ENCODE measurements around the gene PCDHGA1.
A peak's percentile ranks its signal among the peaks of the same experiment; 100 is the strongest.
"Not testable (repeated sequence)": the region's sequence is repeated elsewhere in the genome, so short reads cannot be mapped to it uniquely, and the experiment has no call there.

Gene PCDHGA1

DNA sequence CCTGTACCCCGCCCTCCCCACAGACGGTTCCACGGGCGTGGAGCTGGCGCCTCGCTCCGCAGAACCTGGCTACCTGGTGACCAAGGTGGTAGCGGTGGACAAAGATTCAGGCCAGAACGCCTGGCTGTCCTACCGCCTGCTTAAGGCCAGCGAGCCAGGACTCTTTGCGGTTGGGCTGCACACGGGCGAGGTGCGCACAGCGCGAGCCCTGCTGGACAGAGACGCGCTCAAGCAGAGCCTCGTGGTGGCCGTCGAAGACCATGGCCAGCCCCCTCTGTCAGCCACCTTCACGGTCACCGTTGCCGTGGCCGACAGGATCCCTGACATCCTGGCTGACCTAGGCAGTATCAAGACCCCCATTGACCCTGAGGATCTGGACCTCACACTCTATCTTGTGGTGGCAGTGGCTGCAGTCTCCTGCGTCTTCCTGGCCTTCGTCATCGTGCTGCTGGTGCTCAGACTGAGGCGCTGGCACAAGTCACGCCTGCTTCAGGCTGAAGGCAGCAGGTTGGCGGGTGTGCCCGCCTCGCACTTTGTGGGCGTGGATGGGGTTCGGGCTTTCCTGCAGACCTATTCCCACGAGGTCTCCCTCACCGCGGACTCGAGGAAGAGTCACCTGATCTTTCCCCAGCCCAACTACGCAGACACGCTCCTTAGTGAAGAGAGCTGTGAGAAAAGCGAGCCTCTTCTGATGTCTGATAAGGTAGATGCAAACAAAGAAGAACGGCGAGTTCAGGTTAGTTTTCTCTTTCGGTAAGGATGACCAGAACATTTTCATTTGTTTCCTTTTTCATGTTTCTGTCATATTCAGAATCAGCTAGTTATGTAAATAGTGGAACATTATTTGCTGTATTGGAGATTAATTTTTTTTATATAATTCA, 35.9 kb downstream of the PCDHGA1 start:
- Histone ChIP-seq H3K4me3 (ENCODE audit: low read length) (no peak overlapping the region), H3K4me1 (ENCODE audit: control insufficient read depth, insufficient read depth, low read length) (peaks cover 4% of the 10 kb centered on the region), H3K36me3 (ENCODE audit: control insufficient read depth, insufficient read depth, low read length, severe bottlenecking) (no peaks in the 10 kb centered on the region), H3K9ac (ENCODE audit: low read length) (no peak overlapping the region), H3K27me3 (replicated peaks; ENCODE audit: control insufficient read depth, insufficient read depth, low read length) (peaks cover 22% of the 10 kb centered on the region), H3K9me3 (ENCODE audit: control insufficient read depth, low read length) (peaks cover 70% of the 10 kb centered on the region)
- no peak for DNase-seq (ENCODE audit: low read depth)

DNA sequence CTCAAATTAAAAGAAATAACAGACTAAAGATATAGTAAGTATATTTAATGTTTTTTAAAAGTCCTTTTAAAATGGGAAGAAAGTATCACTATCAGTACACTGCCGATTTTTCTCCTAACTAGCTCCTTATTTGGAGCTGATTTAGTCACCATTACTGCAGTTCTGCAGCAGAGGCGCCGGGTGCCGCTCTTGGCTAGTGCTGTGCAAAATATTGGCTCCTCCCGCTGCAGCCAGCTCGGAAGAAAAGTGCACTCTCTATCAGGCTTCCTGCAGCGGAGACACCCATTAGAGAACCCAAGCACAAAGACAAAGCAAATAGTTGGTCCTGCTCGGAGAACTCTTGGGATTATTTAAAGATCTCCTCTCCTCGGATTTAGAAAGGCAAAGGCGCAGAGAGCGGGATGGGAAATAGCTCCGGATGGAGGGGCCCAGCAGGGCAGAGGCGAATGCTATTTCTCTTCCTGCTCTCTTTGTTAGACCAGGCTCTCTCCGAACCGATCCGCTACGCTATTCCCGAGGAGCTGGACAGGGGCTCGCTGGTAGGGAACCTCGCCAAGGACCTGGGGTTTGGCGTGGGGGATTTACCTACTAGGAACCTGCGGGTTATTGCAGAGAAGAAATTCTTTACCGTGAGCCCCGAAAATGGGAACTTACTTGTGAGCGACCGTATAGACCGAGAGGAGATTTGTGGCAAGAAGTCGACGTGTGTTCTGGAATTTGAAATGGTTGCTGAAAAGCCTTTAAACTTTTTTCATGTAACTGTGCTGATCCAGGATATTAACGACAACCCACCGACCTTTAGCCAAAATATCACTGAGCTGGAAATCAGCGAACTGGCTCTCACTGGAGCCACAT, 39.9 kb downstream of the PCDHGA1 start, which contains the start of gene PCDHGB3:
TSS of gene PCDHGB3 (plus strand) at position 249 of the 855 bp plus-strand sequence. CDS start at position 402, 153 bp downstream.
- Histone ChIP-seq H3K27me3 (replicated peaks; ENCODE audit: control insufficient read depth, insufficient read depth, low read length) (peaks cover 21% of the 10 kb centered on the region), H3K4me3 (ENCODE audit: low read length) (peak within 1 kb of the TSS; percentile 80), H3K36me3 (ENCODE audit: control insufficient read depth, insufficient read depth, low read length, severe bottlenecking) (no peaks in the 10 kb centered on the region), H3K4me1 (ENCODE audit: control insufficient read depth, insufficient read depth, low read length) (peaks cover 4% of the 10 kb centered on the region), H3K9ac (ENCODE audit: low read length) (peak within 1 kb of the TSS; percentile 73), H3K9me3 (ENCODE audit: control insufficient read depth, low read length) (peaks cover 69% of the 10 kb centered on the region)
- DNase-seq (ENCODE audit: low read depth) = peak; percentile 19

- no peak for DNase-seq (ENCODE audit: low read depth)
- Histone ChIP-seq H3K9me3 (ENCODE audit: control insufficient read depth, low read length) (peaks cover 61% of the 10 kb centered on the region), H3K4me1 (ENCODE audit: control insufficient read depth, insufficient read depth, low read length) (peaks cover 4% of the 10 kb centered on the region), H3K9ac (ENCODE audit: low read length) (no peak overlapping the region), H3K36me3 (ENCODE audit: control insufficient read depth, insufficient read depth, low read length, severe bottlenecking) (no peaks in the 10 kb centered on the region), H3K27me3 (replicated peaks; ENCODE audit: control insufficient read depth, insufficient read depth, low read length) (peaks cover 11% of the 10 kb centered on the region), H3K4me3 (ENCODE audit: low read length) (peak overlapping the region; percentile 16)
These were observed 41.5 kb downstream of the PCDHGA1 start for GRCh38 chr5:141371572-141372475.

- Histone ChIP-seq H3K9ac (ENCODE audit: low read length) (peak within 1 kb of the TSS; percentile 30), H3K4me1 (ENCODE audit: control insufficient read depth, insufficient read depth, low read length) (peaks cover 4% of the 10 kb centered on the region), H3K4me3 (ENCODE audit: low read length) (peak within 1 kb of the TSS; percentile 76), H3K27me3 (replicated peaks; ENCODE audit: control insufficient read depth, insufficient read depth, low read length) (peaks cover 11% of the 10 kb centered on the region), H3K9me3 (ENCODE audit: control insufficient read depth, low read length) (peaks cover 57% of the 10 kb centered on the region), H3K36me3 (ENCODE audit: control insufficient read depth, insufficient read depth, low read length, severe bottlenecking) (no peaks in the 10 kb centered on the region)
- DNase-seq (ENCODE audit: low read depth) = peak; percentile 62
These were observed 43.5 kb downstream of the PCDHGA1 start, which contains the start of gene PCDHGA6 for GRCh38 chr5:141373673-141374317. Gene PCDHGA6 (plus strand): TSS chr5:141373891. CDS start chr5:141374084, 193 bp downstream.

DNA sequence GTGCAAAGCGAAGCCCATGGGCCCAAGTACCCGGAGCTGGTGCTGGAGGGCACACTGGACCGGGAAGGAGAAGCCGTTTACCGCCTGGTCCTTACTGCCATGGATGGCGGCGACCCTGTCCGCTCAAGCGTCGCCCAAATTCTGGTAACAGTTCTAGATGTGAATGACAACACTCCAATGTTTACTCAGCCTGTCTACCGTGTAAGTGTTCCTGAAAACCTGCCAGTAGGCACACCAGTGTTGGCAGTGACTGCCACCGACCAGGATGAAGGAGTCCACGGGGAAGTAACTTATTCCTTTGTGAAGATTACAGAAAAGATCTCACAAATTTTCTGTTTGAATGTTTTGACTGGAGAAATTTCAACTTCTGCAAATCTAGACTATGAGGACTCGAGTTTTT, 44.3 kb downstream of the PCDHGA1 start:
- peaks cover 11% of the 10 kb centered on the region for H3K27me3 ChIP-seq (replicated peaks; ENCODE audit: control insufficient read depth, insufficient read depth, low read length)
- H3K36me3 ChIP-seq (ENCODE audit: control insufficient read depth, insufficient read depth, low read length, severe bottlenecking) = no peaks in the 10 kb centered on the region
- DNase-seq (ENCODE audit: low read depth) = no peak
- no peak overlapping the region for H3K9ac ChIP-seq (ENCODE audit: low read length)
- peaks cover 59% of the 10 kb centered on the region for H3K9me3 ChIP-seq (ENCODE audit: control insufficient read depth, low read length)
- H3K4me1 ChIP-seq (ENCODE audit: control insufficient read depth, insufficient read depth, low read length) = peaks cover 4% of the 10 kb centered on the region
- H3K4me3 ChIP-seq (ENCODE audit: low read length) = peak overlapping the region; percentile 76

DNA sequence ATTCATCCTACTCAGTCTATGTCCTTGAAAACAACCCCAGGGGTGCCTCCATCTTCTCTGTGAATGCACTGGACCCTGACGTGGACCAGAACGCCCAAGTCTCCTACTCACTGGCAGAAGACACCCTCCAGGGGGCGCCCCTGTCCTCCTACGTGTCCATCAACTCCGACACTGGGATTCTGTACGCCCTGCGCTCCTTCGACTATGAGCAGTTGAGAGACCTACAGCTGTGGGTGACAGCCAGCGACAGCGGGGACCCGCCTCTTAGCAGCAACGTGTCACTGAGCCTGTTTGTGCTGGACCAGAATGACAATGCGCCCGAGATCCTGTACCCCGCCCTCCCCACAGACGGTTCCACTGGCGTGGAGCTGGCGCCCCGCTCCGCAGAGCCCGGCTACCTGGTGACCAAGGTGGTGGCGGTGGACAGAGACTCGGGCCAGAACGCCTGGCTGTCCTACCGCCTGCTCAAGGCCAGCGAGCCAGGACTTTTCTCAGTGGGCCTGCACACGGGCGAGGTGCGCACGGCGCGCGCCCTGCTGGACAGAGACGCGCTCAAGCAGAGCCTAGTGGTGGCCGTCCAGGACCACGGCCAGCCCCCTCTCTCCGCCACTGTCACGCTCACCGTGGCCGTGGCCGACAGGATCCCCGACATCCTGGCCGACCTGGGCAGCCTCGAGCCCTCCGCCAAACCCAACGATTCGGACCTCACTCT, 45.3 kb downstream of the PCDHGA1 start:
- Histone ChIP-seq H3K27me3 (replicated peaks; ENCODE audit: control insufficient read depth, insufficient read depth, low read length) (peaks cover 11% of the 10 kb centered on the region), H3K9me3 (ENCODE audit: control insufficient read depth, low read length) (peaks cover 56% of the 10 kb centered on the region)
- DNase-seq (ENCODE audit: low read depth); H3K4me3 ChIP-seq (ENCODE audit: low read length); H3K36me3 ChIP-seq (ENCODE audit: control insufficient read depth, insufficient read depth, low read length, severe bottlenecking); H3K4me1 ChIP-seq (ENCODE audit: control insufficient read depth, insufficient read depth, low read length); H3K9ac ChIP-seq (ENCODE audit: low read length): not testable (repeated sequence)

DNA sequence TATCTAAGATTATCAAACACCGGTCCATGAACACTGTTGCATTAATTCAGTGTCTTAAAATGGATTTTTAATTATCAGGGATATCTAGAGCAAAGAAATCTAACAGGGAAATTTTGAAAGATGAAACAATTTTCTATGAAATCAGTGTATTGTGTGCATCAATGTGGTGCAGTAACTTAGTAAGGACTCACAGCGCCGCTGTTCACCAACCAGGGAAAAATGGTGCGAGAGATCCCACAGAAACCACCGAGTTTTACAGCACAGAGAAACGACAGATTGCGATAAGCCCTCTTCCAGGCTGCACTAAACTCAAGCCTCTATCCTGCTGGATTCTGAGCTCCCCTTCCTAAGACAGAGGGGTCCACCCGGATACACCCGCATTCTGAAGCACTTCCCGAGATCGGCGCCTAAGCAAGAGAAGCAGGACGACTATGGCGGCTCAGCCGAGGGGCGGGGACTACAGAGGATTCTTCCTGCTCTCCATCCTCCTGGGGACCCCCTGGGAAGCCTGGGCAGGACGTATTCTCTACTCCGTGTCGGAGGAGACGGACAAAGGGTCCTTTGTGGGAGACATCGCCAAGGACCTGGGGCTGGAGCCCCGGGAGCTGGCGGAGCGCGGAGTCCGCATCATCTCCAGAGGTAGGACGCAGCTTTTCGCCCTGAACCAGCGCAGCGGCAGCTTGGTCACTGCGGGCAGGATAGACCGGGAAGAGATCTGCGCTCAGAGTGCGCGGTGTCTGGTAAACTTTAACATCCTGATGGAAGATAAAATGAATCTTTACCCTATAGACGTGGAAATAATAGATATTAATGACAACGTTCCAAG, 52.4 kb downstream of the PCDHGA1 start, which contains the start of gene PCDHGA7:
TSS of gene PCDHGA7 (plus strand) at position 274 of the 826 bp plus-strand sequence. CDS start at position 432, 158 bp downstream.
- Histone ChIP-seq H3K36me3 (ENCODE audit: control insufficient read depth, insufficient read depth, low read length, severe bottlenecking) (no peaks in the 10 kb centered on the region), H3K9ac (ENCODE audit: low read length) (peak within 1 kb of the TSS; percentile 84), H3K27me3 (replicated peaks; ENCODE audit: control insufficient read depth, insufficient read depth, low read length) (no peaks in the 10 kb centered on the region), H3K9me3 (ENCODE audit: control insufficient read depth, low read length) (peaks cover 28% of the 10 kb centered on the region), H3K4me1 (ENCODE audit: control insufficient read depth, insufficient read depth, low read length) (no peaks in the 10 kb centered on the region), H3K4me3 (ENCODE audit: low read length) (peak within 1 kb of the TSS; percentile 87)
- DNase-seq (ENCODE audit: low read depth) = peak; percentile 61

- H3K4me3 ChIP-seq (ENCODE audit: low read length) = peak overlapping the region; percentile 87
These were observed 53.0 kb downstream of the PCDHGA1 start for GRCh38 chr5:141383345-141383744.

DNA sequence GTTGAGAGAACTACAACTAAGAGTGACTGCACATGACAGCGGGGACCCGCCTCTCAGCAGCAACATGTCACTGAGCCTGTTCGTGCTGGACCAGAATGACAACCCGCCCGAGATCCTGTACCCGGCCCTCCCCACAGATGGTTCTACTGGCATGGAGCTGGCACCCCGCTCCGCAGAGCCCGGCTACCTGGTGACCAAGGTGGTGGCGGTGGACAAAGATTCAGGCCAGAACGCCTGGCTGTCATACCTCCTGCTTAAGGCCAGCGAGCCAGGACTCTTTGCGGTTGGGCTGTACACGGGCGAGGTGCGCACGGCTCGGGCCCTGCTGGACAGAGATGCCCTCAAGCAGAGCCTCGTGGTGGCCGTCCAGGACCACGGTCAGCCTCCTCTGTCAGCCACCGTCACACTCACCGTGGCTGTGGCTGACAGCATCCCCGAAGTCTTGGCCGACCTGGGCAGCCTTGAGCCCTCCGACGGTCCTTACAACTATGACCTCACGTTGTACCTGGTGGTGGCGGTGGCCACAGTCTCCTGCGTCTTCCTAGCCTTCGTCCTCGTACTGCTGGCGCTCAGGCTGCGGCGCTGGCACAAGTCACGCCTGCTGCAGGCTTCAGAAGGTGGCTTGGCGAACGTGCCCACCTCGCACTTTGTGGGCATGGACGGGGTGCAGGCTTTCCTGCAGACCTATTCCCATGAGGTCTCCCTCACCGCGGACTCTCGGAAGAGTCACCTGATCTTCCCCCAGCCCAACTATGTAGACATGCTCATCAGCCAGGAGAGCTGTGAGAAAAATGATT, 54.4 kb downstream of the PCDHGA1 start:
- Histone ChIP-seq H3K36me3 (ENCODE audit: control insufficient read depth, insufficient read depth, low read length, severe bottlenecking) (no peaks in the 10 kb centered on the region), H3K9me3 (ENCODE audit: control insufficient read depth, low read length) (peaks cover 39% of the 10 kb centered on the region)

More at GRCh38 chr5:141383345-141383744, 53.0 kb downstream of the PCDHGA1 start:
- Histone ChIP-seq H3K36me3 (ENCODE audit: control insufficient read depth, insufficient read depth, low read length, severe bottlenecking) (no peaks in the 10 kb centered on the region), H3K27me3 (replicated peaks; ENCODE audit: control insufficient read depth, insufficient read depth, low read length) (no peaks in the 10 kb centered on the region), H3K4me1 (ENCODE audit: control insufficient read depth, insufficient read depth, low read length) (no peaks in the 10 kb centered on the region), H3K9me3 (ENCODE audit: control insufficient read depth, low read length) (peaks cover 31% of the 10 kb centered on the region), H3K9ac (ENCODE audit: low read length) (no peak overlapping the region)
- no peak for DNase-seq (ENCODE audit: low read depth)

More for the DNA sequence above, 54.4 kb downstream of the PCDHGA1 start:
- no peak for DNase-seq (ENCODE audit: low read depth)
- Histone ChIP-seq H3K27me3 (replicated peaks; ENCODE audit: control insufficient read depth, insufficient read depth, low read length) (no peaks in the 10 kb centered on the region), H3K9ac (ENCODE audit: low read length) (no peak overlapping the region), H3K4me1 (ENCODE audit: control insufficient read depth, insufficient read depth, low read length) (no peaks in the 10 kb centered on the region), H3K4me3 (ENCODE audit: low read length) (no peak overlapping the region)

All from adipocyte (in vitro differentiated cells).